Measurements from ENCODE around the gene ADAMTS17. TPM values are rescaled to one million over a fixed set of nuclear protein-coding genes. Genes with fewer than 3 reads are reported as not detected.

Gene ADAMTS17
- total RNA-seq, 1 experiment from 2014 or later: 1.6 TPM

DNA sequence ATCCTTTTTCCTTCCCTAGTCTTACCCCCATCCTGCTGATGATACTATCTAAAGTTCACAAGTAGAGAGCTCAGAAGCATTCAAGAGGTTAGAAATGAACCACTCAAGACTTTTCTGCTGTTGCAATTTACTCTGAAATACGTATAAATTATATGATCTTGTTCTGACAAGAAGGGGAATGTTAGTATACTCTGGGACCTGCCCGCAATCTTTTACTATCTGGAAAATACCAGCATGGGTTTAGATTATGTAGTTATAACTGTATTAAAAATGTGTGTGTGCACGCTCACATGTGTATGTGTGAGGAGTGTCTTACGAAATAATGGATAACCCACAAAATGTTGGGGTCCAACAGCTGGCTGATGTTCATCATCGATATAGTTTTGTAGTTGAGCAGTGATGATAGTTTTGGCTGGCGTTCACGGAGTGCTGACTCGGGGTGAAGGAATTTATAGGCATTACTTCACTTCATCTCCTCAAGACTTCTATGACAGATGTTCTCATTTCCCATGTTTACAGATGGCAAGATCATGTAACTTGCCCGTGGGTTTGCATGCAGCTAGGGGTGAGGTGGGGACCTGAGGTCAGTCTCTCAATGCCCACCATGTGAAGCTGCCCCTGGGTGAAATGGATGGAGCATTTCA, 311.1 kb downstream of the ADAMTS17 start:
- ATAC-seq (no peak), DNase-seq (ENCODE audit: low read depth, low spot score) (no peak)
- H3K27ac ChIP-seq (ENCODE audit: low read length): no peak overlapping the region
- no peak overlapping the region for H3K4me3 ChIP-seq (ENCODE audit: low read depth in 2 of 2, low read length in 2 of 2)
- intact Hi-C loops (cut with micrococcal nuclease; ENCODE audit: unreplicated experiment) (no loop called here), in situ Hi-C loops (cut with HindIII; ENCODE audit: low pct_unique_long_range_greater_than_20kb, low sequenced_read_pairs) (no loop called here)
- no peaks in the 10 kb centered on the region for H3K27me3 ChIP-seq (ENCODE audit: control insufficient read depth, insufficient read depth, low read length)
- H3K36me3 ChIP-seq (ENCODE audit: control insufficient read depth, insufficient read depth, low read length): no peaks in the 10 kb centered on the region
- H3K4me1 ChIP-seq (ENCODE audit: control insufficient read depth, insufficient read depth, low read length): no peaks in the 10 kb centered on the region
- TF ChIP-seq, protein P1, sequence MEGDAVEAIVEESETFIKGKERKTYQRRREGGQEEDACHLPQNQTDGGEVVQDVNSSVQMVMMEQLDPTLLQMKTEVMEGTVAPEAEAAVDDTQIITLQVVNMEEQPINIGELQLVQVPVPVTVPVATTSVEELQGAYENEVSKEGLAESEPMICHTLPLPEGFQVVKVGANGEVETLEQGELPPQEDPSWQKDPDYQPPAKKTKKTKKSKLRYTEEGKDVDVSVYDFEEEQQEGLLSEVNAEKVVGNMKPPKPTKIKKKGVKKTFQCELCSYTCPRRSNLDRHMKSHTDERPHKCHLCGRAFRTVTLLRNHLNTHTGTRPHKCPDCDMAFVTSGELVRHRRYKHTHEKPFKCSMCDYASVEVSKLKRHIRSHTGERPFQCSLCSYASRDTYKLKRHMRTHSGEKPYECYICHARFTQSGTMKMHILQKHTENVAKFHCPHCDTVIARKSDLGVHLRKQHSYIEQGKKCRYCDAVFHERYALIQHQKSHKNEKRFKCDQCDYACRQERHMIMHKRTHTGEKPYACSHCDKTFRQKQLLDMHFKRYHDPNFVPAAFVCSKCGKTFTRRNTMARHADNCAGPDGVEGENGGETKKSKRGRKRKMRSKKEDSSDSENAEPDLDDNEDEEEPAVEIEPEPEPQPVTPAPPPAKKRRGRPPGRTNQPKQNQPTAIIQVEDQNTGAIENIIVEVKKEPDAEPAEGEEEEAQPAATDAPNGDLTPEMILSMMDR (IDR thresholded peaks at IDR 0.05): no peak
- TF ChIP-seq POLR2AphosphoS5 (IDR thresholded peaks at IDR 0.05; ENCODE audit: low read depth, low read length): no peak
- TF ChIP-seq SIN3A (IDR thresholded peaks at IDR 0.05; ENCODE audit: borderline replicate concordance, insufficient read depth, low read depth, low read length): no peak
- TF ChIP-seq, protein P2, sequence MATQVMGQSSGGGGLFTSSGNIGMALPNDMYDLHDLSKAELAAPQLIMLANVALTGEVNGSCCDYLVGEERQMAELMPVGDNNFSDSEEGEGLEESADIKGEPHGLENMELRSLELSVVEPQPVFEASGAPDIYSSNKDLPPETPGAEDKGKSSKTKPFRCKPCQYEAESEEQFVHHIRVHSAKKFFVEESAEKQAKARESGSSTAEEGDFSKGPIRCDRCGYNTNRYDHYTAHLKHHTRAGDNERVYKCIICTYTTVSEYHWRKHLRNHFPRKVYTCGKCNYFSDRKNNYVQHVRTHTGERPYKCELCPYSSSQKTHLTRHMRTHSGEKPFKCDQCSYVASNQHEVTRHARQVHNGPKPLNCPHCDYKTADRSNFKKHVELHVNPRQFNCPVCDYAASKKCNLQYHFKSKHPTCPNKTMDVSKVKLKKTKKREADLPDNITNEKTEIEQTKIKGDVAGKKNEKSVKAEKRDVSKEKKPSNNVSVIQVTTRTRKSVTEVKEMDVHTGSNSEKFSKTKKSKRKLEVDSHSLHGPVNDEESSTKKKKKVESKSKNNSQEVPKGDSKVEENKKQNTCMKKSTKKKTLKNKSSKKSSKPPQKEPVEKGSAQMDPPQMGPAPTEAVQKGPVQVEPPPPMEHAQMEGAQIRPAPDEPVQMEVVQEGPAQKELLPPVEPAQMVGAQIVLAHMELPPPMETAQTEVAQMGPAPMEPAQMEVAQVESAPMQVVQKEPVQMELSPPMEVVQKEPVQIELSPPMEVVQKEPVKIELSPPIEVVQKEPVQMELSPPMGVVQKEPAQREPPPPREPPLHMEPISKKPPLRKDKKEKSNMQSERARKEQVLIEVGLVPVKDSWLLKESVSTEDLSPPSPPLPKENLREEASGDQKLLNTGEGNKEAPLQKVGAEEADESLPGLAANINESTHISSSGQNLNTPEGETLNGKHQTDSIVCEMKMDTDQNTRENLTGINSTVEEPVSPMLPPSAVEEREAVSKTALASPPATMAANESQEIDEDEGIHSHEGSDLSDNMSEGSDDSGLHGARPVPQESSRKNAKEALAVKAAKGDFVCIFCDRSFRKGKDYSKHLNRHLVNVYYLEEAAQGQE (IDR thresholded peaks at IDR 0.05; ENCODE audit: insufficient read depth in 1 of 2, low read depth in 2 of 2, low read length in 1 of 2): no peak
- ChIA-PET POLR2A (no interaction called here), CTCF (no interaction called here)
- H3K9me3 ChIP-seq (ENCODE audit: control insufficient read depth, insufficient read depth, low read depth, low read length): peaks cover 7% of the 10 kb centered on the region; the same call in 1 of the 2 replicates
- no TSS peak for BruUV-seq (replicated peaks)

DNA sequence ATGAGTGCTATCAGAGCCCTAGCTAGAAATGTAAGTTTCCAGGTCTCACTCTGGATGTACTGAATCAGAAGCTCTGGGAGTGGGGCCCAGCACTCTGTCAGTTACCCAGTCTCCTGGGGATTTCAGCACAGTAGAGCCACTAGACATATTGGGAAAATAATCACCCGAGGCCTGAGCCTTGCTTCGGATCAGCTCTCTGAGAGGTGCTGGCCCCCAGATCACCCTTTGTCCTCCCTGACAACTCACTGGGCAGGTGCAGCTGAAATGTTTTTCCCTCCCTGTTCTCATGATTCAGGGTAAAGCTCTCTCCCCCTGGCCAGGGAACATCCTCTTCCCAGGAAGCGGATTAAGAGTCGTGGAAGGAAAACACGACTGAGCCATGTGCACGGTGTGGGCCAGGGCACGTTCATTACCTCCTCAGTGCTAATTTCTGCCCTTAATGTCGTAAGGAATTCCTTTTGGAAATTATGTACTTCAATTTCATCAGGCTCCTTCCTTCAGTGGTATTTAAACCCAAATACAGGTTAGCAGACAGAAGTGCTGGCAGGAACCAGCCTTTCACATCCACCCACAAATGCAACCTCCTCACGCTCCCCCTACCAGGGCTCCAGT, 311.8 kb downstream of the ADAMTS17 start:
- no peak overlapping the region for H3K4me3 ChIP-seq (ENCODE audit: low read depth in 2 of 2, low read length in 2 of 2)
- no peak for DNase-seq (ENCODE audit: low read depth, low spot score)
- H3K9me3 ChIP-seq (ENCODE audit: control insufficient read depth, insufficient read depth, low read depth, low read length): peaks cover 7% of the 10 kb centered on the region; the same call in 1 of the 2 replicates
- in situ Hi-C loops (cut with HindIII; ENCODE audit: low pct_unique_long_range_greater_than_20kb, low sequenced_read_pairs): no loop called here
- ChIA-PET CTCF (no interaction called here), POLR2A (no interaction called here)
- no peaks in the 10 kb centered on the region for H3K27me3 ChIP-seq (ENCODE audit: control insufficient read depth, insufficient read depth, low read length)
- no peaks in the 10 kb centered on the region for H3K4me1 ChIP-seq (ENCODE audit: control insufficient read depth, insufficient read depth, low read length)
- BruUV-seq (replicated peaks): no TSS peak
- TF ChIP-seq TCF7L2 (IDR thresholded peaks at IDR 0.05; ENCODE audit: low read depth, low read length): no peak
- TF ChIP-seq, protein P1 (IDR thresholded peaks at IDR 0.05): no peak
- intact Hi-C loops (cut with micrococcal nuclease; ENCODE audit: unreplicated experiment): no loop called here
- no peaks in the 10 kb centered on the region for H3K36me3 ChIP-seq (ENCODE audit: control insufficient read depth, insufficient read depth, low read length)
- no peak for ATAC-seq
- H3K27ac ChIP-seq (ENCODE audit: low read length): no peak overlapping the region
